ENCODE results near the gene AEBP2.
A peak's percentile ranks its signal among the peaks of the same experiment; 100 is the strongest.
"Not testable (repeated sequence)": the region's sequence is repeated elsewhere in the genome, so short reads cannot be mapped to it uniquely, and the experiment has no call there.

Gene AEBP2

GRCh38 chr12:19421503-19422282 lies 17.6 kb upstream of the AEBP2 start:
- no peak for DNase-seq

- no peak for DNase-seq
These were observed 15.9 kb upstream of the AEBP2 start for GRCh38 chr12:19423166-19423930.

GRCh38 chr12:19428246-19428645 lies 11.0 kb upstream of the AEBP2 start:
- peak; percentile 10 for DNase-seq

GRCh38 chr12:19429491-19429890 lies 9.8 kb upstream of the AEBP2 start:
- not testable (repeated sequence) for DNase-seq

GRCh38 chr12:19430988-19431387 lies 8.3 kb upstream of the AEBP2 start:
- DNase-seq: no peak

- no peak for DNase-seq
These were observed 7.6 kb upstream of the AEBP2 start for GRCh38 chr12:19431407-19432308.

- no peak for DNase-seq
These were observed 6.8 kb upstream of the AEBP2 start for GRCh38 chr12:19432309-19433170.

- no peak for DNase-seq
These were observed 4.8 kb upstream of the AEBP2 start for GRCh38 chr12:19434538-19434937.

- no peak for DNase-seq
These were observed 3.3 kb upstream of the AEBP2 start for GRCh38 chr12:19435831-19436497.

GRCh38 chr12:19436931-19437330 lies 2.4 kb upstream of the AEBP2 start:
- no peak for DNase-seq

- DNase-seq: no peak
These were observed 1.3 kb upstream of the AEBP2 start for GRCh38 chr12:19437996-19438395.

GRCh38 chr12:19440019-19440858 lies 947 bp downstream of the AEBP2 start:
- peak; percentile 42 for DNase-seq

GRCh38 chr12:19440916-19441315 lies 1.6 kb downstream of the AEBP2 start:
- DNase-seq: no peak

GRCh38 chr12:19443585-19443984 lies 4.3 kb downstream of the AEBP2 start:
- no peak for DNase-seq

GRCh38 chr12:19444097-19444496 lies 4.8 kb downstream of the AEBP2 start:
- DNase-seq: no peak

- no peak for DNase-seq
These were observed 8.1 kb downstream of the AEBP2 start for GRCh38 chr12:19447386-19447785.

- DNase-seq: no peak
These were observed 10.5 kb downstream of the AEBP2 start for GRCh38 chr12:19449814-19450213.

- DNase-seq: no peak
These were observed 11.1 kb downstream of the AEBP2 start for GRCh38 chr12:19450362-19450761.

GRCh38 chr12:19451196-19451595 lies 11.9 kb downstream of the AEBP2 start:
- DNase-seq: no peak

GRCh38 chr12:19453961-19454360 lies 14.7 kb downstream of the AEBP2 start:
- DNase-seq: no peak

- no peak for DNase-seq
These were observed 15.5 kb downstream of the AEBP2 start for GRCh38 chr12:19454837-19455236.
